Measurements from ENCODE around the gene HCFC1R1. TPM values are rescaled to one million over a fixed set of nuclear protein-coding genes. Genes with fewer than 3 reads are reported as not detected.

HCFC1R1 gene
- total RNA-seq, 2 experiments from 2014 or later: 22.6 to 26.8 TPM

GRCh38 chr16:3042376-3042775 lies 18.6 kb upstream of the HCFC1R1 start:
- Mint-ChIP-seq H3K4me3 (no peak overlapping the region), H3K36me3 (ENCODE audit: low read depth) (peaks cover 1% of the 10 kb centered on the region), H3K4me1 (ENCODE audit: low read depth) (peaks cover 13% of the 10 kb centered on the region), H3K27ac (no peak overlapping the region), H3K9me3 (no peaks in the 10 kb centered on the region), H3K27me3 (ENCODE audit: low read depth) (peaks cover 60% of the 10 kb centered on the region)
- CTCF ChIA-PET: interaction anchor here (1.0 to 10.1 kb wide), 2 partner anchors 13 to 39 kb away, joined by 3 to 98 read pairs; no protein-coding TSS in a partner anchor
- DNase-seq: no peak
- intact Hi-C loops (cut with micrococcal nuclease): no loop called here

GRCh38 chr16:3038896-3039295 lies 15.2 kb upstream of the HCFC1R1 start:
- CTCF ChIA-PET: interaction anchor here (0.5 to 10.1 kb wide), 5 partner anchors 9 to 149 kb away, joined by 3 to 98 read pairs (median 3); no protein-coding TSS in a partner anchor
- DNase-seq: no peak
- intact Hi-C loops (cut with micrococcal nuclease): no loop called here
- no peak overlapping the region for H3K4me3 Mint-ChIP-seq
- H3K36me3 Mint-ChIP-seq (ENCODE audit: low read depth): no peaks in the 10 kb centered on the region
- H3K4me1 Mint-ChIP-seq (ENCODE audit: low read depth): peaks cover 9% of the 10 kb centered on the region
- peaks cover 61% of the 10 kb centered on the region for H3K27me3 Mint-ChIP-seq (ENCODE audit: low read depth)
- H3K9me3 Mint-ChIP-seq: no peaks in the 10 kb centered on the region
- H3K27ac Mint-ChIP-seq: no peak overlapping the region

GRCh38 chr16:3038256-3038655 lies 14.5 kb upstream of the HCFC1R1 start:
- no peaks in the 10 kb centered on the region for H3K9me3 Mint-ChIP-seq
- H3K27me3 Mint-ChIP-seq (ENCODE audit: low read depth): peaks cover 59% of the 10 kb centered on the region
- intact Hi-C loops (cut with micrococcal nuclease): no loop called here
- CTCF ChIA-PET: interaction anchor here (0.5 to 10.1 kb wide), 3 partner anchors 9 to 148 kb away, joined by 3 to 98 read pairs (median 6); no protein-coding TSS in a partner anchor
- H3K4me1 Mint-ChIP-seq (ENCODE audit: low read depth): peaks cover 9% of the 10 kb centered on the region
- H3K4me3 Mint-ChIP-seq: no peak overlapping the region
- no peaks in the 10 kb centered on the region for H3K36me3 Mint-ChIP-seq (ENCODE audit: low read depth)
- H3K27ac Mint-ChIP-seq: no peak overlapping the region
- DNase-seq: no peak

GRCh38 chr16:3036726-3037315 lies 13.1 kb upstream of the HCFC1R1 start, which contains the start of gene BICDL2:
Gene BICDL2, minus strand, starts transcription at chr16:3036944. Its CDS starts 1,448 bp downstream, at chr16:3035496.
- CTCF ChIA-PET: interaction anchor here (0.6 to 10.1 kb wide), 5 partner anchors 7 to 91 kb away, joined by 3 to 98 read pairs (median 5); no protein-coding TSS in a partner anchor
- H3K4me3 Mint-ChIP-seq: no peak within 1 kb of the TSS

GRCh38 chr16:3035972-3036725 lies 12.4 kb upstream of the HCFC1R1 start:
- Mint-ChIP-seq H3K27ac (no peak overlapping the region), H3K4me3 (no peak overlapping the region), H3K4me1 (ENCODE audit: low read depth) (peaks cover 9% of the 10 kb centered on the region), H3K9me3 (no peaks in the 10 kb centered on the region), H3K27me3 (ENCODE audit: low read depth) (peaks cover 63% of the 10 kb centered on the region), H3K36me3 (ENCODE audit: low read depth) (no peaks in the 10 kb centered on the region)
- DNase-seq: no peak
- intact Hi-C loops (cut with micrococcal nuclease): no loop called here
- CTCF ChIA-PET: interaction anchor here (0.5 to 10.1 kb wide), 5 partner anchors 6 to 91 kb away, joined by 3 to 98 read pairs (median 5); no protein-coding TSS in a partner anchor

More at GRCh38 chr16:3036726-3037315, 13.1 kb upstream of the HCFC1R1 start, which contains the start of gene BICDL2:
- Mint-ChIP-seq H3K36me3 (ENCODE audit: low read depth) (no peaks in the 10 kb centered on the region), H3K4me1 (ENCODE audit: low read depth) (peaks cover 9% of the 10 kb centered on the region), H3K27ac (no peak within 1 kb of the TSS), H3K9me3 (no peaks in the 10 kb centered on the region), H3K27me3 (ENCODE audit: low read depth) (peaks cover 61% of the 10 kb centered on the region)
- intact Hi-C loops (cut with micrococcal nuclease): no loop called here
- no peak for DNase-seq

GRCh38 chr16:3035289-3035971 lies 11.7 kb upstream of the HCFC1R1 start:
- Mint-ChIP-seq H3K27me3 (ENCODE audit: low read depth) (peaks cover 65% of the 10 kb centered on the region), H3K4me1 (ENCODE audit: low read depth) (peaks cover 9% of the 10 kb centered on the region), H3K36me3 (ENCODE audit: low read depth) (no peaks in the 10 kb centered on the region), H3K4me3 (no peak overlapping the region), H3K27ac (no peak overlapping the region), H3K9me3 (no peaks in the 10 kb centered on the region)
- DNase-seq: no peak
- CTCF ChIA-PET: interaction anchor here (0.5 to 17.7 kb wide), 7 partner anchors 12 to 92 kb away, joined by 3 to 310 read pairs (median 3); partner anchors contain the start of genes CLDN9 and HCFC1R1
- intact Hi-C loops (cut with micrococcal nuclease): no loop called here

- Mint-ChIP-seq H3K4me3 (no peak overlapping the region), H3K4me1 (ENCODE audit: low read depth) (peaks cover 22% of the 10 kb centered on the region), H3K36me3 (ENCODE audit: low read depth) (no peaks in the 10 kb centered on the region), H3K27me3 (ENCODE audit: low read depth) (peaks cover 57% of the 10 kb centered on the region), H3K27ac (no peak overlapping the region), H3K9me3 (no peaks in the 10 kb centered on the region)
- intact Hi-C loops (cut with micrococcal nuclease): no loop called here
- CTCF ChIA-PET: interaction anchor here (0.8 to 17.7 kb wide), 11 partner anchors 9 to 120 kb away, joined by 3 to 310 read pairs (median 14); partner anchors contain the start of genes BICDL2, CLDN6, CLDN9 and HCFC1R1
- no peak for DNase-seq
Observed at GRCh38 chr16:3032624-3033023, 8.9 kb upstream of the HCFC1R1 start.

GRCh38 chr16:3030222-3031212 lies 6.8 kb upstream of the HCFC1R1 start:
- Mint-ChIP-seq H3K9me3 (no peaks in the 10 kb centered on the region), H3K4me3 (peak overlapping the region; percentile 2), H3K27me3 (ENCODE audit: low read depth) (peaks cover 44% of the 10 kb centered on the region), H3K36me3 (ENCODE audit: low read depth) (peaks cover 8% of the 10 kb centered on the region), H3K4me1 (ENCODE audit: low read depth) (peaks cover 14% of the 10 kb centered on the region), H3K27ac (no peak overlapping the region)
- DNase-seq: no peak
- CTCF ChIA-PET: interaction anchor here (0.7 to 17.7 kb wide), 18 partner anchors 9 to 1494 kb away, joined by 3 to 310 read pairs (median 12); partner anchors contain the start of genes BICDL2, CLDN6, CLDN9 and HCFC1R1
- intact Hi-C loops (cut with micrococcal nuclease): no loop called here

GRCh38 chr16:3029491-3030221 lies 5.9 kb upstream of the HCFC1R1 start:
- CTCF ChIA-PET: interaction anchor here (0.6 to 17.7 kb wide), 11 partner anchors 8 to 310 kb away, joined by 3 to 310 read pairs (median 13); partner anchors contain the start of genes BICDL2, CLDN6, CLDN9 and HCFC1R1
- intact Hi-C loops (cut with micrococcal nuclease): no loop called here

GRCh38 chr16:3028716-3029319 lies 5.1 kb upstream of the HCFC1R1 start:
- DNase-seq: no peak
- Mint-ChIP-seq H3K27ac (no peak overlapping the region), H3K4me3 (no peak overlapping the region), H3K4me1 (ENCODE audit: low read depth) (peaks cover 23% of the 10 kb centered on the region), H3K9me3 (no peaks in the 10 kb centered on the region), H3K36me3 (ENCODE audit: low read depth) (peaks cover 11% of the 10 kb centered on the region), H3K27me3 (ENCODE audit: low read depth) (peaks cover 34% of the 10 kb centered on the region)
- CTCF ChIA-PET: interaction anchor here (1.0 to 17.7 kb wide), 18 partner anchors 7 to 143 kb away, joined by 3 to 310 read pairs (median 8); partner anchors contain the start of genes BICDL2, CLDN6, CLDN9 and HCFC1R1
- intact Hi-C loops (cut with micrococcal nuclease): loop anchor here (1.0 kb wide), 1 partner anchor 26 kb away; no protein-coding TSS in a partner anchor

More at GRCh38 chr16:3029491-3030221, 5.9 kb upstream of the HCFC1R1 start:
- H3K9me3 Mint-ChIP-seq: no peaks in the 10 kb centered on the region
- peaks cover 38% of the 10 kb centered on the region for H3K27me3 Mint-ChIP-seq (ENCODE audit: low read depth)
- H3K36me3 Mint-ChIP-seq (ENCODE audit: low read depth): peaks cover 8% of the 10 kb centered on the region
- peaks cover 20% of the 10 kb centered on the region for H3K4me1 Mint-ChIP-seq (ENCODE audit: low read depth)
- peak; percentile 52 for DNase-seq
- H3K27ac Mint-ChIP-seq: no peak overlapping the region
- peak overlapping the region; percentile 14 for H3K4me3 Mint-ChIP-seq
